Activated B cell treated with CpG ODN at 0.5 μM for 24 hours (primary cell): ENCODE data around the gene NME3. TPM values are rescaled to one million over a fixed set of nuclear protein-coding genes. Genes with fewer than 3 reads are reported as not detected.

Experiments used
- ATAC-seq: fragments of 200-7000 bp; cut with Tn5 transposase; one replicate; pipeline ENCODE4 v1.10.0; 2021; ENCODE audit warnings: low read depth, mild to moderate bottlenecking, moderate library complexity
- CTCF ChIA-PET: fragments of 350-600 bp; sonication (Branson Sonifier 250); formaldehyde crosslinking; loops from one replicate; lab custom pipeline; 2021; ENCODE audit warnings: antibody characterized with exemption; lab: Charles Lee
- POLR2A ChIA-PET: fragments of 350-600 bp; sonication (Branson Sonifier 250); formaldehyde crosslinking; loops from one replicate; lab custom pipeline; 2021; ENCODE audit warnings: antibody characterized with exemption; lab: Charles Lee
- DNase-seq: peaks from one replicate; pipeline ENCODE4 v3.0.0; 2022
- H3K27ac Mint-ChIP-seq: one replicate; pipeline ENCODE4 v1.8.0; 2020; ENCODE audit warnings: mixed read lengths
- H3K27me3 Mint-ChIP-seq: one replicate; pipeline ENCODE4 v1.8.0; 2021; ENCODE audit warnings: mixed read lengths
- H3K36me3 Mint-ChIP-seq: one replicate; pipeline ENCODE4 v1.8.0; 2021; ENCODE audit warnings: low read depth, mixed read lengths
- H3K4me1 Mint-ChIP-seq: one replicate; pipeline ENCODE4 v1.8.0; 2021; ENCODE audit warnings: mixed read lengths
- H3K4me3 Mint-ChIP-seq: one replicate; pipeline ENCODE4 v1.8.0; 2020; ENCODE audit warnings: mild to moderate bottlenecking, mixed read lengths
- H3K9me3 Mint-ChIP-seq: one replicate; pipeline ENCODE4 v1.8.0; 2020; ENCODE audit warnings: mixed read lengths
- intact Hi-C: fragments of 100-400 bp; cut with micrococcal nuclease; formaldehyde crosslinking; loops from one replicate; pipeline ENCODE4 v1.15.1; 2024
- total RNA-seq: library from RNA; stranded (reverse); gene quantifications from 2 replicates; pipeline ENCODE4 v1.2.3, GENCODE V29; 2022
- TF ChIP-seq, protein P1 (sequence below): fragments of 200-600 bp; IDR thresholded peaks from one replicate; pipeline ENCODE4 v1.8.0; 2022; ENCODE audit warnings: antibody characterized with exemption, mild to moderate bottlenecking

The NME3 gene
- total RNA-seq, 1 donor from 2014 or later = 57.8 TPM

DNA sequence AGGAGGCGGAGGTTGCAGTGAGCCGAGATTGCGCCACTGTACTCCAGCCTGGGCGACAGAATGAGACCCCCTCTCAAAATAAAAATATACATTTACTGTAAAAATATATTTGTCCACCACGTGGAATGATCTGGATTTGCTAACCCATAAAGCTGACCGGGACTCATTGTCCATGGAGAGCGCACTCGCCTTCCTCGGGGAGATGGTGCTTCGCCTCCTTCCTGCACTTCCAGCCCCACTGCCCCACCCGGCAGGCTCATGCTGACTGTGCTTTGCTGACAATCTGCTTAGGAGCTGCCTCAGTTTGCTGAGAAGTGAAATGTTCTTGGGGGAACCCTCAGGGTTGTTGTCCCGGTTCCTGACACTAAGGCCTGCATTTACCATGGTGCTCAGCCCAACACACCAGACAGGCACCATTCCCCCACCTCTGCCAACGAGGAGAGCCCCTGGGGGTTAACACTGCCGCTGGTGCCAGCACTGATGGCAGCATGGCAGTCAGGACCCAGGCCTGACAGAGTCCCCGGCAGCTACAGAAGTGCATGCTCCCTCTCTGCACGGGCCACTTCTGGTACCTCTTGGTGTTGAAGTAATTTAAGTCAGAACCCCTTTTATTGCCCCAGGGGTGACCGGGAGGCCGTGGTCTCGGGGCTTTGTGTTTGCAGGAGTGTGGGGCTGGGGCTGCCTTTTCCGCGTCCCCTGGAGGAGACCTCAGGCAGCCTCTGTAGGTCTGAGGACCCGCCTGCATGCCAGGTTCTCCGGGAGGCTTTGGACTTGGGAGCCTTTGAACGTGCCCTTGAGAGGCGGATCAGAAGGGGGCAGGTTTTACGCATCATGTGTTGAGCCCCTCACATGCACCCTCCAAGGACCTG, 13.9 kb upstream of the NME3 start:
- intact Hi-C loops = loop anchor here (5.0 kb wide), 1 partner anchor 187 kb away; the partner anchor contains the start of gene TBL3
- Mint-ChIP-seq H3K4me3 (peak overlapping the region; percentile 24), H3K4me1 (peaks cover 24% of the 10 kb centered on the region), H3K27ac (no peak overlapping the region), H3K9me3 (no peaks in the 10 kb centered on the region), H3K36me3 (peaks cover 23% of the 10 kb centered on the region), H3K27me3 (no peaks in the 10 kb centered on the region)
- CTCF ChIA-PET = no interaction called here
- ATAC-seq (no peak), DNase-seq (no peak)
- POLR2A ChIA-PET = no interaction called here
- TF ChIP-seq, protein P1, sequence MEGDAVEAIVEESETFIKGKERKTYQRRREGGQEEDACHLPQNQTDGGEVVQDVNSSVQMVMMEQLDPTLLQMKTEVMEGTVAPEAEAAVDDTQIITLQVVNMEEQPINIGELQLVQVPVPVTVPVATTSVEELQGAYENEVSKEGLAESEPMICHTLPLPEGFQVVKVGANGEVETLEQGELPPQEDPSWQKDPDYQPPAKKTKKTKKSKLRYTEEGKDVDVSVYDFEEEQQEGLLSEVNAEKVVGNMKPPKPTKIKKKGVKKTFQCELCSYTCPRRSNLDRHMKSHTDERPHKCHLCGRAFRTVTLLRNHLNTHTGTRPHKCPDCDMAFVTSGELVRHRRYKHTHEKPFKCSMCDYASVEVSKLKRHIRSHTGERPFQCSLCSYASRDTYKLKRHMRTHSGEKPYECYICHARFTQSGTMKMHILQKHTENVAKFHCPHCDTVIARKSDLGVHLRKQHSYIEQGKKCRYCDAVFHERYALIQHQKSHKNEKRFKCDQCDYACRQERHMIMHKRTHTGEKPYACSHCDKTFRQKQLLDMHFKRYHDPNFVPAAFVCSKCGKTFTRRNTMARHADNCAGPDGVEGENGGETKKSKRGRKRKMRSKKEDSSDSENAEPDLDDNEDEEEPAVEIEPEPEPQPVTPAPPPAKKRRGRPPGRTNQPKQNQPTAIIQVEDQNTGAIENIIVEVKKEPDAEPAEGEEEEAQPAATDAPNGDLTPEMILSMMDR = no peak

GRCh38 chr16:1782408-1783264, 11.3 kb upstream of the NME3 start, which contains the start of the genes NUBP2 and SPSB3:
TSS of gene NUBP2 (plus strand) at chr16:1782960. CDS start at chr16:1783021, 61 bp downstream.
TSS of gene SPSB3 (minus strand) at chr16:1782571. CDS start at chr16:1781483, 1,088 bp downstream.
- Mint-ChIP-seq H3K4me3 (peak within 1 kb of the TSS; percentile 89), H3K4me1 (peaks cover 24% of the 10 kb centered on the region), H3K27me3 (no peaks in the 10 kb centered on the region), H3K27ac (peak within 1 kb of the TSS; percentile 87), H3K9me3 (no peaks in the 10 kb centered on the region), H3K36me3 (peaks cover 14% of the 10 kb centered on the region)
- ChIA-PET CTCF (interaction anchor here (0.6 to 2.1 kb wide), 6 partner anchors 10 to 419 kb away, joined by 3 to 15 read pairs (median 6); partner anchors contain the start of genes EME2, FAHD1, HAGH and MAPK8IP3), POLR2A (interaction anchor here (0.5 to 3.7 kb wide), 20 partner anchors 9 to 1380 kb away, joined by 3 to 88 read pairs (median 4); partner anchors contain the start of genes EME2, FAHD1, HAGH and JPT2)
- TF ChIP-seq, protein P1 = no peak
- ATAC-seq = peak; percentile 88
- DNase-seq = peak; percentile 91
- intact Hi-C loops = loop anchor here (1.0 to 5.0 kb wide), 10 partner anchors 9 to 970 kb away; partner anchors contain the start of genes HAGH, MAPK8IP3, MRPS34 and MSRB1

- Mint-ChIP-seq H3K4me1 (peaks cover 24% of the 10 kb centered on the region), H3K36me3 (peaks cover 10% of the 10 kb centered on the region), H3K9me3 (no peaks in the 10 kb centered on the region), H3K27ac (peak overlapping the region; percentile 79), H3K4me3 (peak overlapping the region; percentile 84), H3K27me3 (no peaks in the 10 kb centered on the region)
- DNase-seq = no peak
- CTCF ChIA-PET = interaction anchor here (0.6 to 2.1 kb wide), 5 partner anchors 9 to 418 kb away, joined by 3 to 15 read pairs (median 6); partner anchors contain the start of genes EME2, MAPK8IP3 and MRPS34
- ATAC-seq = no peak
- TF ChIP-seq, protein P1 = no peak
- POLR2A ChIA-PET = interaction anchor here (0.8 to 3.7 kb wide), 14 partner anchors 9 to 1092 kb away, joined by 3 to 88 read pairs (median 8); partner anchors contain the start of genes EME2, FAHD1, HAGH and JPT2
- intact Hi-C loops = loop anchor here (1.0 to 5.0 kb wide), 10 partner anchors 9 to 971 kb away; partner anchors contain the start of genes HAGH, MAPK8IP3, MRPS34 and MSRB1
Measured at GRCh38 chr16:1781758-1782407, 10.5 kb upstream of the NME3 start.

- H3K4me1 Mint-ChIP-seq = peaks cover 24% of the 10 kb centered on the region
- CTCF ChIA-PET = interaction anchor here (1.7 to 2.1 kb wide), 2 partner anchors 8 to 11 kb away, joined by 6 to 15 read pairs; partner anchors contain the start of genes EME2 and MRPS34
- peaks cover 11% of the 10 kb centered on the region for H3K36me3 Mint-ChIP-seq
- POLR2A ChIA-PET = interaction anchor here (3.7 kb wide), 1 partner anchor 9 kb away, joined by 88 read pairs; the partner anchor contains the start of genes EME2, MRPS34 and NME3
- H3K27ac Mint-ChIP-seq = peak overlapping the region; percentile 79
- H3K4me3 Mint-ChIP-seq = peak overlapping the region; percentile 83
- no peak for ATAC-seq
- TF ChIP-seq, protein P1 = no peak
- no peak for DNase-seq
- no peaks in the 10 kb centered on the region for H3K9me3 Mint-ChIP-seq
- intact Hi-C loops = loop anchor here (5.0 kb wide), 1 partner anchor 191 kb away; the partner anchor contains the start of gene TBL3
- H3K27me3 Mint-ChIP-seq = no peaks in the 10 kb centered on the region
Measured at GRCh38 chr16:1781254-1781653, 9.9 kb upstream of the NME3 start.
